ENCODE measurements around the gene TMEM255B.
"Not testable (repeated sequence)": the region's sequence is repeated elsewhere in the genome, so short reads cannot be mapped to it uniquely, and the experiment has no call there.

The TMEM255B gene

DNA sequence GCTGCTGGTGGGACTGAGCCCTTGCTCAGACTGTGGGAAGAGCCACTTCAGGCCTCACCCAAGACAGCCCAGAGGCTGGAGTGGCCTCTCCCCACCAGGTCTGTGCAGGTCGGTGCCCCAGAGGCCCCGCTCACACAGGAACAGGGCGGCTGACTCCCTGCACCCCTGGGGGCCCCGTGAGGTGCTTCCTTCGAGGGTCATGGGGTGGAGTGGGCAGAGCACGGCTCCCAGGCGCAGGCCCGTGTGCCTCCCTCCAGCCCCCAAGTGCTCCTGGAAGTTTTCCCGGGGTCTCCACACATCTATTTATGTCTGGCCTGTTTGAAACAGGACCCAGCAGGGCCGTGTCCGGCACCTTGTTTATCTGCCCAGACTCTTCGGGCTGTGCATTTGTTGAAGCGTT lies 9.5 kb upstream of the TMEM255B start:
- no peak for DNase-seq (ENCODE audit: low read depth)

DNA sequence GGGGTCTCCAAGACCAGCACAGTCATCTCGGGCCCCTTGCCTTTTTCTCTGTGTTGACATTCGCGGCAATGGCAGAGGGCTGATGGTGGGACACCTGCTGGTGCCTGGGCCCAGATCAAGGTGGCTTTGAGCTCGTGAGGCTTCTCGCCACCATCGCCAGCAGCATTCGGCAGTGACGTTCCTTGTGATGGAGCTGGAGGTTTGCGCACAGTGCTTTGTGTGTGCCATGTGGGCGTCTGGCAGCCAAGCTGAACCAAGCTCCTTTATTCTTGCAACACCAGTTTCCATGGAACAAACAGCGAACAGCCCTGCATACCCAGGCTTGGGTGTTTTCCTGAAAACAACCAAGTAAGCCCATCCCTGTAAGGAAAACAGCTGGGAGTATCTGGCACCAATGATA lies 9.1 kb upstream of the TMEM255B start:
- DNase-seq (ENCODE audit: low read depth), result no peak

DNA sequence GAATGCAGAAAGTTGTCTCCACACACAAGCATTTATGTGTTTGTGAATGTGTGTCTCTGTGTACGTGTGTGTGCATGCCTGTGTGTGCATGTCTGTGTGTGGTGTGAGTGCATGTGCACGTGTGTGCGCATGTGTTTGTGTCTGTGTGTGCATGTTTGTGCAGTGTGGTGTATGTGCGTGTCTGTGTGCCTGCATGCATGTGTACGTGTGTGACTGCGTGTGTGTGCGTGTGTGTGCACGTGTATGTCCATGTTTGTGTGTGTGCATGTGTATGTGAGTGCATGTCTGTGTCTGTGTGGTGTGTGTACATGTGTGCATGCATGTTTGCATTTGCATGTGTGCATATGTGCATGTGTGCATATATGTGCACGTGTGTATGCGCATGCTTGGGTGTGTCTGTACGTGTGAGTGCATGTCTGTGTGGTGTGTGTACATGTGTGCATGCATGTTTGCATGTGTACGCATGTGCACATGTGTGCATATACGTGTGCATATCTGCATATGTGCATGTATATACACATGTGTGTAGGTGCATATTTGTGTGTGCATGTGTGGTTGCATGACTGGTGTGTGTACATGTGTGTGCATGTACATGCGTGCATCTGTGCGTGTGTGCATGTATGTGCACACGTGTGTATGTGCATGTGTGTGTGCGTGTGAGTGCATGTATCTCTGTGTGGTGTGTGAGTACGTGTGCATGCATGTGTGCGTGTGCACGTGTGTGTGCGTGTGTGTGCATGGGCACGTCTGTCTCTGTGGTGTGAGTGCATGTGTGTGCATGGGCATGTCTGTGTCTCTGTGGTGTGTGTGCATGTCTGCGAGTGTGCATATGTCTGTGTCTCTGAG lies 8.2 kb upstream of the TMEM255B start:
- DNase-seq (ENCODE audit: low read depth), result no peak

DNA sequence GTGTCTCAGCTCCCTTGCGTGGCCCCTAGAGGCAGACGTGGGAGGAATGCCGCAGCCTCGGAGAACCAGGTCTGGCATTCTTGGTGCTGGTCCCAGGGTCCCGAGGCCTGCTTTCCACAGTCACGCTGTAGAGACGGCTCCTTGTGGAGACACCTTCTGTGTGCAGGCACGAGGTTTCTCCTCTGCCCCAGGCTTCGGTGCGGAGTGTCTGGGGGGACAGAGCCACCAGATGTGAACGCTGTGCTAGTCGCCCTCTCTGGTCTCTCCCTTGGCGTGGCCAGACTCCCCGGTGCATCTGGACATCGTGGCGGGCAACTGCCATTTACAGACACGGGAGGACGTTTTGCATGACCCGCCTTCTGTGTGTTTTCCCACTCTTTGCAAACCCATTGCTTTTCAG lies 7.5 kb upstream of the TMEM255B start:
- no peak for DNase-seq (ENCODE audit: low read depth)

DNA sequence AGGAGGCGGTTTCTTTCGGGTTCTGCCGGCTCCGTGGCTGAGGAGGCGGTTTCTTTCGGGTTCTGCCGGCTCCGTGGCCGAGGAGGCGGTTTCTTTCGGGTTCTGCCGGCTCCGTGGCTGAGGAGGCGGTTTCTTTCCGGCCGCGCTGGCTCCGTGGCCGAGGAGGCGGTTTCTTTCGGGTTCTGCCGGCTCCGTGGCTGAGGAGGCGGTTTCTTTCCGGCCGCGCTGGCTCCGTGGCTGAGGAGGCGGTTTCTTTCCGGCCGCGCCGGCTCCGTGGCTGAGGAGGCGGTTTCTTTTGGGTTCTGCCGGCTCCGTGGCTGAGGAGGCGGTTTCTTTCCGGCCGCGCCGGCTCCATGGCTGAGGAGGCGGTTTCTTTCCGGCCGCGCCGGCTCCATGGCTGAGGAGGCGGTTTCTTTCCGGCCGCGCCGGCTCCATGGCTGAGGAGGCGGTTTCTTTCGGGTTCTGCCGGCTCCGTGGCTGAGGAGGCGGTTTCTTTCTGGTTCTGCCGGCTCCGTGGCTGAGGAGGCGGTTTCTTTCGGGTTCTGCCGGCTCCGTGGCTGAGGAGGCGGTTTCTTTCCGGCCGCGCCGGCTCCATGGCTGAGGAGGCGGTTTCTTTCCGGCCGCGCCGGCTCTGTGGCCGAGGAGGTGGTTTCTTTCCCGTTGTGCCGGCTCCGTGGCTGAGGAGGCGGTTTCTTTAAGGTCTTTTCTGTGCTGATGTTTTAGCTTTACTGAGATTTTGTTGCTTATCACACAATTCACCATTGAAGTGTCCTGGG lies 6.6 kb upstream of the TMEM255B start:
- DNase-seq (ENCODE audit: low read depth), result not testable (repeated sequence)

DNA sequence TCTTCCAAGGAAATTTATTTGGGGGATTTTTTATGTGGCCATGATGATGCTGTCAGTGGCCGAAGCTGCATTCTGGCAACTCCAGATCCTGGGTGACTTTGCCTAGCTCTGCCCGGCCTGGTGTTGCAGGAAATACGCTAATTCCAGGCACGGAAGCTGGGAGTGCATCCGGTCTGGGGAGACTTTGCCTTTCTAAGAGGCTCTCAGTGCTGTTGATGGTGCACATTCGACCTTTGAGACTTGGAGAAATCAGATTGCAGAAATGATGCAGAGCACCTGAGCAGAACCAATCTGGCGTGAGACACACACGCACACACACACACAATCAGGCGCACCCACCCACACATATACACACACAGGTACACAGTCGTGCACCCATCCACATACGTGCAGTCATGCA lies 5.9 kb upstream of the TMEM255B start:
- no peak for DNase-seq (ENCODE audit: low read depth)

GRCh38 chr13:113754242-113754641 lies 4.8 kb upstream of the TMEM255B start:
- no peak for DNase-seq (ENCODE audit: low read depth)

DNA sequence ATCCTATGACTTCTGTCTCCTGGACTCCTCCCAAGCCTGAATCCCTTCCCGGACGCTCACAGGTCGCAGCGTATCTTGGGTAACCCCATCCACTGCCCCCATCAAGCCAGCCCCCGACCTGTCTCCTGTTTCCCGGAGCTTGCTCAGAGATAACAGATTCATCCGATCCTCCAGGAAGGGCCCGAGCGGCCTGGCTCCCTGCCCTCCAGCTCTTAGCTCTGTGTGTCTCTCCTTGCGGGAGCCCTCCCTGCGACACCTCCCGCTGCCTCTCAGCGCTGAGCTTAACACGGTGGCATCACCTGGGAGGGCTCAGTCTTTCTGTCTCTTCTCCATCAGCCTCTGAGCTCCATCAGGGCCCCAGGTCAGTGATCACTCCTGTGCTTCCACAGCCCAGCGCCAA lies 4.3 kb upstream of the TMEM255B start:
- no peak for DNase-seq (ENCODE audit: low read depth)

GRCh38 chr13:113756441-113757097 lies 2.5 kb upstream of the TMEM255B start:
- DNase-seq (ENCODE audit: low read depth), result no peak

DNA sequence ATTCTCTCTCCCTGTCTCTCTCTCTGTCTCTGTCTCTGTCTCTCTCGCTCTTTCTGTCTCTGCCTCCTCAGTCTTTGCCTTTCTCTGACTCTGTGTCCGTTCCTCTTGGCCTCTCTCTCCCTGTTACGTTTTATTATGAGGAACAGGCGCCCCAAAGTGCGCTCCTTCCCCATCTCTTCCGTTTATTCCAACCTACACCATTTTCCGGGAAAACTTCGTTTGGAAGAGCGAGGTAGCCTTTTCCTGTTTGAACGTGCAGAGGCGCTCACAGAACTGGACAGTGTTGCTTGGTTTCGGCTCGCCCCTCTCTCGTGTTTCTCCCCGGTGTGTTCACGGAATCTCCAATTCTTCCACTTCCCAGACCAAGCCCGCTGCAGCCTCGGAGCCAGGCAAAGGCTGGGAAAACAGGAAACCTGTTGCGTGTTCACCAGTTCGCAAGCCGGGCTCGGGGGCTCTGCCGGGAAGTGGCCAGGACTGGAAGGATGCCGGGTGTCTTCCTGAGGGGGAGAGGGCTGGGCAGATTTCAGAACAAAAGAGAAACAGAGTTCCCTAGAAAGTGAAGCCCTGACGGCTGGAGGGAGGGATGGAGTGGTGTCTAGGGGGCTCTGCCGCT lies 605 bp downstream of the TMEM255B start:
- no peak for DNase-seq (ENCODE audit: low read depth)

DNA sequence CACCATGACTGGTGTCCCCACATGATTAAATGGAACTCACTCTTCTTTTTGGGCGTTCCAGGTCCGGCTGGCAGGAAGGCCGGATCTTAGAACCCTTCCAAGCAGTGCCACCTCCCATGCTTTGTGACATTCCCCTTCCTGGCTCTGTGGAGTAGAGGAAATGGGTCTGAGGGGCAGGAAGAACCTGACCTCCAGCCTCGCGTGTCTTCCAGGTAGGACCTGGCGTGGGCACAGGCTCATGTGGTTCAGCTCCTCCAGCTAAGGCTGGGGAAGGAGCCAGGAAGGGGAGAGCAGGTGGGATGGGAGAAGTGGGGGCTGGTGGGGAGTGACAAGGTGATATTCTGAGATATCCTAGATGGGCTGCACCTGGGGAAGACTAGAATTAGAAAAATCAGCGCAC lies 2.1 kb downstream of the TMEM255B start:
- no peak for DNase-seq (ENCODE audit: low read depth)

GRCh38 chr13:113762075-113762474 lies 3.0 kb downstream of the TMEM255B start:
- DNase-seq (ENCODE audit: low read depth), result no peak

DNA sequence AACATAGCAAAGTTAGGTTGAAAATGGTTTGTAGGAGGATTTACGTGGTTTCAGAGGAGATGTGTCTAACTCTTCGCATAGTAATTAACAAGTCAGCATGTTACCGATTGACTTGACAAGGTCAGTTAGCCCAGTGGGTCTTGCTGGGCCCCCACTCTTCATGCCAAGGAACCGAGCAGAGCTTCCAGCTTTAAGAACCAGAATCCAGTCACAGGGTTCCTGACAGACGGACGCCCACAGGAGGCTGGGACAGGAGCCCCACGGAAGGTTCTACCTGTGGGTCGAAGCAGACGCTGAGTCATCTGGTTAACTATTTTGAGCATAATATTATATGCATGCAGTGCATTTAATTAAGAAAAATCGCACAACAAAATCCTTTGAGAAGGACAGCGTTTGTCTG lies 3.5 kb downstream of the TMEM255B start:
- no peak for DNase-seq (ENCODE audit: low read depth)

DNA sequence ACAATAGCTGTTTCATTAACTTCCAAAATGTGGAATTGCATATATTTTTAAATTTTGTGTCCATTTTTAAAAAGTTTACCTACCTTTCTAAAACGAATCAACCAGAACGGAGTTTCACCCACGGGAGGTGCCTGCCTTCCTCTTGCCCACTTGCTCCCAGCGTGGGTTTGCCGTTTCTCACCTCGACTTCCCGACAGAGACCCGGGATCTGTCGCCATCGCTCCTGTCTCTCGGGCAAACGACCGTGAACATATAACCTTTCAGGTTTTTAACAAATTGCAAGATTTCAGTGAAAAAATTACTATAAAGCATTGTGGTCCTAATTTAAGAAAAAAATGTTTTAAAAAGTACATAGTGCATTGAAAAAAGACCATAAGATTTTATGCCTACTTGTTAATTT lies 4.2 kb downstream of the TMEM255B start:
- DNase-seq (ENCODE audit: low read depth), result no peak

DNA sequence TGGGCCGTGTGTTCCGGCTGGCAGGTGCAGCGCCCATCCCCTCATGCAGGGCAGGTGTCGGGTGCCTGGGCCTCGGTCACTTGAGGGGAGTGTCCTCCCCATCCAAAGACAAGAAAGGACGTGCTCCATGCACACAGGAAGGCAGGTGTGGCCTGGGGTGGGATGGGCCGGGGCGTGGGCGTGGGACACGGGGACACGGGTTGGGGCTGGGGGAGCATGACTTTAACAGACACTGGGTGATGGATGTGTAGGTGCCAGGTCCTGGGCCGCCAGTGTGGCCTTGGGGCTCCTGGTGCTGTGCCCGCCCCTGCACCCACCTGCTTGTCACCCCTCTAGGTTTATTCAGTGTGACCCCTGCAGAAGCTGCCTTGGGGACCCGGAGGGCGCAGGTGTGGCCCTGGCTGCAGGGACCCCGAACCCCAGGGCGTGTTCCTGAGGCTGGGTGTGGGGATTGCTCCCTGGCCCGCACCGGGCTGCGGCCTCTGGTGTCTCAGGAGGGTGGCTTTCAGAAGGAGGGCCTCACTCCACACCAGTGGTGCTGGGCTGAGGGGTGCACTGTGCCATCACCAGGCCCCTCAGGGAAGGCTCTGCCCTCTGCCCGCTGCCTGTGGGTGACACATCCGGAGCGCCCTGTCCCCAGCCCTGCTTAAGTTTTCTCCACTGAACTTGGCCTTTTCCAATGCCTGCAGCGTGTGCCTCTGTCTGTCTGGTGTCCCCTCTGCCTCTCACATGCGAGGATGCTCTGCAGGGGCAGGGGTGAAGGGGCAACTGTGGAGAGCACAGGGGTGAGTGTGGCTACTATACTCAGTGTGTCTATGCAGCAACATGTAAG lies 5.2 kb downstream of the TMEM255B start:
- DNase-seq (ENCODE audit: low read depth), result no peak

DNA sequence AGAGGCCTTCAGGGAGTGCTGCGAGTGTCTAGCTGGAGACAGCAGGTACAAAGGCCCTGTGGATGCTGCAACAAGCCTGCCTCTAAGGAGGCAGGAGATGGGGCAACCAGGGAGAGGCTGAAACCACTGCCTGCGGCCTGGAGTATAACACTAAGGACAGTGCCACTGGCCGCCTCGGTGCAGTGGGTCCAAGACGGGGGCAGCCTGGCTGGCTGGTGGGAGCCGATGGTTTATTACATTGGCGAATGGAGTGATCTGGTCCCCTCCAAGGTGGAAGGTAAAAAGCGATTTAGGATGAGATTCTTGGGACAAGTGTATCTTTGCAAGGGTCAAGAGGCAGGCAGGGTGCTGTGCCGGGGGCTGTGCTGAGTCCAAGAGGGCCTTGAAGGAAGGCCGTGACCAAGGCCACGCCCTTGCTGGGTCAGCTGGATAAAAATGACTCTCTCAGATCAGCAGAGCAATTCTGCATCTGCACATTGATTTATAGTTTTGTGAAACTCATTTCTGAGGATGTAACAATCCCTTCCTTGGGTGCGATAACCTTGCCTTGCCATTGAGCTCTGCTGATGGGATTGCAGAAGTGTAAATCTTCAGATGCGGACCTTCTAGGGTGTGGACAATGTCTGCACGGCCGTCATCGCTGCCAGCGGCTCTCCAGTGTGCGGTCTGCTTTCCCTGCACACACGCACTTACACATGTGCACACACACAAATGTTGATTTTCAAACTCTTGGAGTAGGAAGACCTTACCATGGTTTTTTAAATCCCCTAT lies 6.0 kb downstream of the TMEM255B start:
- DNase-seq (ENCODE audit: low read depth), result no peak

DNA sequence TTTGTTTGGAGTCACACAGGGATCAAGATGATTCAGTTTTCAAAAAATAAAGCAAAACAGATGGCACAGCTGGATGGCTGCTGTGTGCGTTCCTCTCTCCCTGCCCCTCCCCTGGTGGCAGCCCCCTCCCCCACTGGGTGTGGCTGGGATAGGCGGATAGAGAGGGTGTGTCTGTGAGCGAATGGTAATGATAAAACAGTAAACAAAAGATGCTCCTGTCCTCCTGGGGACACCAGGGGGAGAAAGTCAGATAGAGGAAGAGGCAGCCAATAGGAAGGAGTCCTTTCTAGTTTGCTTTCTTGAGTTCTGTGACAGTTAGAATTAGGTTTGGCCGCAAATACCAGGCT lies 6.5 kb downstream of the TMEM255B start:
- no peak for DNase-seq (ENCODE audit: low read depth)

- DNase-seq (ENCODE audit: low read depth), result no peak
Observed at GRCh38 chr13:113766035-113766800, 7.2 kb downstream of the TMEM255B start.

DNA sequence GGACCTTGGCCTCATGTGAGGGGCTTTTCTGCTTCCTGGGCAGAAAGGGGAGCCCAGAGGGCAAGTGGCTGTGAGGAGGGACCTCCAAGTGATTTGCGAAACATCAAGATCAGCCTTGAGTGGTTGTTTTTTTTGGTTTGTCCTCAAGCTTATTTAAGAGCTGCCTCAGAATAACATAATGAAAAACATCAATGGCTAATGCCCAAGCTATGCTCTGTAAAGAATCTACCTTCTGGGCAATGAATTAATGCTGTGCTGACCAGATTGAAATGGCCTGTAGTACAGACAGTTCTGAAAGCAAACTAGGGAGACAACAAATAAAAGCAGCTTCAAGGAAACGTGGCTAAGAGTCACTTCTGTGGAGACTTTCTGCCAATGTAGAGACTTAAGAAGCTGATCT lies 8.3 kb downstream of the TMEM255B start:
- no peak for DNase-seq (ENCODE audit: low read depth)

All from stimulated activated CD8-positive, alpha-beta memory T cell treated with anti-CD3 and anti-CD28 coated beads, Interleukin-15, amount 100 ng/mL, for 24 hours (primary cell).